K562 (cell line): ENCODE results near the gene MOK. TPM values are rescaled to one million over a fixed set of nuclear protein-coding genes. Genes with fewer than 3 reads are reported as not detected.

Experiments used
- CREBBP ChIP-seq: IDR thresholded peaks from one replicate; pipeline ENCODE4 v1.6.1; 2012; ENCODE audit warnings: low read depth, mild to moderate bottlenecking, control low read depth, inconsistent platforms, low read length
- CREM ChIP-seq: IDR thresholded peaks from 2 replicates; pipeline ENCODE4 v1.6.1; 2014; ENCODE audit warnings: antibody characterized with exemption, low read depth
- NBN ChIP-seq: fragments of 450-650 bp; IDR thresholded peaks from 2 replicates; pipeline ENCODE4 v1.6.1; 2016; ENCODE audit warnings: low read depth, mild to moderate bottlenecking
- PTRF ChIP-seq: fragments of 450-650 bp; IDR thresholded peaks from 2 replicates; pipeline ENCODE4 v1.6.1; 2016; ENCODE audit warnings: mild to moderate bottlenecking, missing genetic modification characterization, missing compliant biosample characterization
- PYGO2 ChIP-seq: fragments of 450-650 bp; IDR thresholded peaks from 2 replicates; pipeline ENCODE4 v1.6.1; 2016; ENCODE audit warnings: mild to moderate bottlenecking, missing genetic modification characterization, moderate library complexity, missing compliant biosample characterization
- RBM39 ChIP-seq: fragments of 200-400 bp; formaldehyde crosslinking; optimal IDR thresholded peaks from 2 replicates; pipeline ENCODE3; 2018; ENCODE audit warnings: low read depth, low read length
- SP1 ChIP-seq: sonication (generic); formaldehyde crosslinking; IDR thresholded peaks from 2 replicates; pipeline ENCODE4 v1.8.1; 2022; ENCODE audit warnings: mild to moderate bottlenecking, missing genetic modification reagents
- TCF7L2 ChIP-seq: fragments of 150-350 bp; IDR thresholded peaks from 2 replicates; pipeline ENCODE4 v1.6.1; 2016; ENCODE audit warnings: low read depth, mild to moderate bottlenecking, low read length, moderate library complexity
- THRAP3 ChIP-seq: fragments of 450-650 bp; IDR thresholded peaks from 2 replicates; pipeline ENCODE4 v1.6.1; 2016; ENCODE audit warnings: mild to moderate bottlenecking, inconsistent platforms, borderline replicate concordance
- ZBTB1 ChIP-seq: sonication (generic); formaldehyde crosslinking; IDR thresholded peaks from 2 replicates; pipeline ENCODE4 v1.8.1; 2023; ENCODE audit warnings: missing genetic modification reagents, low read depth, mild to moderate bottlenecking, borderline replicate concordance
- polyA plus RNA-seq, 8 experiments: library from polyadenylated mRNA; depleted of rRNA in 4 of 8; stranded (reverse) in 5 of 8; unstranded in 3 of 8; fragments of >200 nt; fragmentation: Nextera tagmentation in 2 of 8; fragmentation: Illumina TruSeq in 1 of 8; extraction: Ambion mirVana in 2 of 8; extraction: Trizol in 1 of 8; gene quantifications; 2 replicates each; pipeline versions ENCODE4 v1.2.1 to v1.2.3, GENCODE V29; 2011 to 2014; ENCODE audit warnings: inconsistent platforms in 1 of 8, missing spikeins in 1 of 8
- total RNA-seq, 7 experiments: library from RNA; depleted of rRNA in 6 of 7; stranded (reverse); fragments of >200 nt in 6 of 7; fragmentation: Illumina TruSeq in 2 of 7; extraction: Trizol in 2 of 7; gene quantifications; 2 replicates each; pipeline versions ENCODE4 v1.2.1 to v1.2.3, GENCODE V29; 2011 to 2021; ENCODE audit warnings: low replicate concordance in 1 of 7
- TF ChIP-seq, protein P1 (sequence below): fragments of 450-650 bp; IDR thresholded peaks from 2 replicates; pipeline ENCODE4 v1.6.1; 2016; ENCODE audit warnings: mild to moderate bottlenecking, moderate library complexity
- TF ChIP-seq, protein P2 (sequence below): fragments of 450-650 bp; formaldehyde crosslinking; IDR thresholded peaks from 2 replicates; pipeline ENCODE4 v1.4.0; 2020; ENCODE audit warnings: mild to moderate bottlenecking
- TF ChIP-seq, protein P3 (sequence below): sonication (generic); formaldehyde crosslinking; IDR thresholded peaks from 2 replicates; pipeline ENCODE4 v1.4.0; 2020; ENCODE audit warnings: mild to moderate bottlenecking, missing genetic modification reagents

Gene MOK
- total and polyA plus RNA-seq, 9 of the 15 experiments (the other 6 are each of a cell fraction or from before 2014, with no cell fraction given): 1.3 to 8.4 (median 5.3) TPM

DNA sequence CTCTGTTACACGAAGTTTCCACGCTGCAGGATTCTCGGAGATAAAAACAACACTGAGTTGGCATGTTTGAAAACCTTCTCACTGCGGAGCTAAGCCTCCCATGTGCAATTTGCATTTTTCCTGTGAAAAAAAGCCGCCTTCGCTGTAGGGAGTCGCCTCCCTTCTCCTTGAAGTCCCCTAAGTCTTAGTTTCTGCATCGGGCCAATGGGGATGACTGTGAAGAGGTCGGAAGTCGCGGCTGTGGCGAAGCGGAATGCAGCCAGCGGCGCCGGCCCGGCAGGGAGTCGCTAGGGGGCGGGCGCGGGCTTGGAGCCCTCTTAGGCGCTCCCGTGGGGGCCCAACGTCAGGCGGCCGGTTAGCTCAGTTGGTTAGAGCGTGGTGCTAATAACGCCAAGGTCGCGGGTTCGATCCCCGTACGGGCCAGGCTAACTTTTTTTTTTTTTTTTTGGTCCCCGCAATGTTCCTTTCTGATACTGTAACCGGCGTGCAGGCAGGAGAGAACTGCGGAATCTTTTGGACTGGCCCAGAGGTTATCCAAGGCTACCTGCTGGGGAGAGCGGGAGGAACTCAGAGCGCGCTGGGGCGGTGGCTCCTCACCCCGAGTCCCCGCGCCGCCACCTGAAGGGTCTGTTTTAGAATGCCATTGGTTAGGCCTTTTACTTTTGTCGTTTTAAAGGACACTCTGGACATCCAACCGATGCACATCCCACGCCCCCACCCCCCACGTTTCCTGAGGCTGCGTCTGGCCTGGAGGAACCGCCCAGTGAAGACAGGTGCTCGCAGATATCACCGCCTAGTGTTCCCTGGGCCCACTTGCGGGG is 12.0 kb upstream of the MOK start (continued):
- TF ChIP-seq, protein P1, sequence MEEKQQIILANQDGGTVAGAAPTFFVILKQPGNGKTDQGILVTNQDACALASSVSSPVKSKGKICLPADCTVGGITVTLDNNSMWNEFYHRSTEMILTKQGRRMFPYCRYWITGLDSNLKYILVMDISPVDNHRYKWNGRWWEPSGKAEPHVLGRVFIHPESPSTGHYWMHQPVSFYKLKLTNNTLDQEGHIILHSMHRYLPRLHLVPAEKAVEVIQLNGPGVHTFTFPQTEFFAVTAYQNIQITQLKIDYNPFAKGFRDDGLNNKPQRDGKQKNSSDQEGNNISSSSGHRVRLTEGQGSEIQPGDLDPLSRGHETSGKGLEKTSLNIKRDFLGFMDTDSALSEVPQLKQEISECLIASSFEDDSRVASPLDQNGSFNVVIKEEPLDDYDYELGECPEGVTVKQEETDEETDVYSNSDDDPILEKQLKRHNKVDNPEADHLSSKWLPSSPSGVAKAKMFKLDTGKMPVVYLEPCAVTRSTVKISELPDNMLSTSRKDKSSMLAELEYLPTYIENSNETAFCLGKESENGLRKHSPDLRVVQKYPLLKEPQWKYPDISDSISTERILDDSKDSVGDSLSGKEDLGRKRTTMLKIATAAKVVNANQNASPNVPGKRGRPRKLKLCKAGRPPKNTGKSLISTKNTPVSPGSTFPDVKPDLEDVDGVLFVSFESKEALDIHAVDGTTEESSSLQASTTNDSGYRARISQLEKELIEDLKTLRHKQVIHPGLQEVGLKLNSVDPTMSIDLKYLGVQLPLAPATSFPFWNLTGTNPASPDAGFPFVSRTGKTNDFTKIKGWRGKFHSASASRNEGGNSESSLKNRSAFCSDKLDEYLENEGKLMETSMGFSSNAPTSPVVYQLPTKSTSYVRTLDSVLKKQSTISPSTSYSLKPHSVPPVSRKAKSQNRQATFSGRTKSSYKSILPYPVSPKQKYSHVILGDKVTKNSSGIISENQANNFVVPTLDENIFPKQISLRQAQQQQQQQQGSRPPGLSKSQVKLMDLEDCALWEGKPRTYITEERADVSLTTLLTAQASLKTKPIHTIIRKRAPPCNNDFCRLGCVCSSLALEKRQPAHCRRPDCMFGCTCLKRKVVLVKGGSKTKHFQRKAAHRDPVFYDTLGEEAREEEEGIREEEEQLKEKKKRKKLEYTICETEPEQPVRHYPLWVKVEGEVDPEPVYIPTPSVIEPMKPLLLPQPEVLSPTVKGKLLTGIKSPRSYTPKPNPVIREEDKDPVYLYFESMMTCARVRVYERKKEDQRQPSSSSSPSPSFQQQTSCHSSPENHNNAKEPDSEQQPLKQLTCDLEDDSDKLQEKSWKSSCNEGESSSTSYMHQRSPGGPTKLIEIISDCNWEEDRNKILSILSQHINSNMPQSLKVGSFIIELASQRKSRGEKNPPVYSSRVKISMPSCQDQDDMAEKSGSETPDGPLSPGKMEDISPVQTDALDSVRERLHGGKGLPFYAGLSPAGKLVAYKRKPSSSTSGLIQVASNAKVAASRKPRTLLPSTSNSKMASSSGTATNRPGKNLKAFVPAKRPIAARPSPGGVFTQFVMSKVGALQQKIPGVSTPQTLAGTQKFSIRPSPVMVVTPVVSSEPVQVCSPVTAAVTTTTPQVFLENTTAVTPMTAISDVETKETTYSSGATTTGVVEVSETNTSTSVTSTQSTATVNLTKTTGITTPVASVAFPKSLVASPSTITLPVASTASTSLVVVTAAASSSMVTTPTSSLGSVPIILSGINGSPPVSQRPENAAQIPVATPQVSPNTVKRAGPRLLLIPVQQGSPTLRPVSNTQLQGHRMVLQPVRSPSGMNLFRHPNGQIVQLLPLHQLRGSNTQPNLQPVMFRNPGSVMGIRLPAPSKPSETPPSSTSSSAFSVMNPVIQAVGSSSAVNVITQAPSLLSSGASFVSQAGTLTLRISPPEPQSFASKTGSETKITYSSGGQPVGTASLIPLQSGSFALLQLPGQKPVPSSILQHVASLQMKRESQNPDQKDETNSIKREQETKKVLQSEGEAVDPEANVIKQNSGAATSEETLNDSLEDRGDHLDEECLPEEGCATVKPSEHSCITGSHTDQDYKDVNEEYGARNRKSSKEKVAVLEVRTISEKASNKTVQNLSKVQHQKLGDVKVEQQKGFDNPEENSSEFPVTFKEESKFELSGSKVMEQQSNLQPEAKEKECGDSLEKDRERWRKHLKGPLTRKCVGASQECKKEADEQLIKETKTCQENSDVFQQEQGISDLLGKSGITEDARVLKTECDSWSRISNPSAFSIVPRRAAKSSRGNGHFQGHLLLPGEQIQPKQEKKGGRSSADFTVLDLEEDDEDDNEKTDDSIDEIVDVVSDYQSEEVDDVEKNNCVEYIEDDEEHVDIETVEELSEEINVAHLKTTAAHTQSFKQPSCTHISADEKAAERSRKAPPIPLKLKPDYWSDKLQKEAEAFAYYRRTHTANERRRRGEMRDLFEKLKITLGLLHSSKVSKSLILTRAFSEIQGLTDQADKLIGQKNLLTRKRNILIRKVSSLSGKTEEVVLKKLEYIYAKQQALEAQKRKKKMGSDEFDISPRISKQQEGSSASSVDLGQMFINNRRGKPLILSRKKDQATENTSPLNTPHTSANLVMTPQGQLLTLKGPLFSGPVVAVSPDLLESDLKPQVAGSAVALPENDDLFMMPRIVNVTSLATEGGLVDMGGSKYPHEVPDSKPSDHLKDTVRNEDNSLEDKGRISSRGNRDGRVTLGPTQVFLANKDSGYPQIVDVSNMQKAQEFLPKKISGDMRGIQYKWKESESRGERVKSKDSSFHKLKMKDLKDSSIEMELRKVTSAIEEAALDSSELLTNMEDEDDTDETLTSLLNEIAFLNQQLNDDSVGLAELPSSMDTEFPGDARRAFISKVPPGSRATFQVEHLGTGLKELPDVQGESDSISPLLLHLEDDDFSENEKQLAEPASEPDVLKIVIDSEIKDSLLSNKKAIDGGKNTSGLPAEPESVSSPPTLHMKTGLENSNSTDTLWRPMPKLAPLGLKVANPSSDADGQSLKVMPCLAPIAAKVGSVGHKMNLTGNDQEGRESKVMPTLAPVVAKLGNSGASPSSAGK: no peak
- TF ChIP-seq, protein P2, sequence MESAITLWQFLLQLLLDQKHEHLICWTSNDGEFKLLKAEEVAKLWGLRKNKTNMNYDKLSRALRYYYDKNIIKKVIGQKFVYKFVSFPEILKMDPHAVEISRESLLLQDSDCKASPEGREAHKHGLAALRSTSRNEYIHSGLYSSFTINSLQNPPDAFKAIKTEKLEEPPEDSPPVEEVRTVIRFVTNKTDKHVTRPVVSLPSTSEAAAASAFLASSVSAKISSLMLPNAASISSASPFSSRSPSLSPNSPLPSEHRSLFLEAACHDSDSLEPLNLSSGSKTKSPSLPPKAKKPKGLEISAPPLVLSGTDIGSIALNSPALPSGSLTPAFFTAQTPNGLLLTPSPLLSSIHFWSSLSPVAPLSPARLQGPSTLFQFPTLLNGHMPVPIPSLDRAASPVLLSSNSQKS: no peak
- no peak for TF ChIP-seq CREBBP
- TF ChIP-seq NBN: no peak
- no peak for TF ChIP-seq THRAP3
- peak; percentile 86 for TF ChIP-seq CREM
- TF ChIP-seq PTRF (tag): no peak
- peak; percentile 80; the same call in 1 of the 2 replicates for TF ChIP-seq SP1 (CRISPR knock-in tag)
- TF ChIP-seq PYGO2 (tag): no peak
- 0 out of 2 replicates have a peak, but pooled peaks have one; percentile 39 for TF ChIP-seq ZBTB1 (CRISPR knock-in tag)
- TF ChIP-seq, protein P3, sequence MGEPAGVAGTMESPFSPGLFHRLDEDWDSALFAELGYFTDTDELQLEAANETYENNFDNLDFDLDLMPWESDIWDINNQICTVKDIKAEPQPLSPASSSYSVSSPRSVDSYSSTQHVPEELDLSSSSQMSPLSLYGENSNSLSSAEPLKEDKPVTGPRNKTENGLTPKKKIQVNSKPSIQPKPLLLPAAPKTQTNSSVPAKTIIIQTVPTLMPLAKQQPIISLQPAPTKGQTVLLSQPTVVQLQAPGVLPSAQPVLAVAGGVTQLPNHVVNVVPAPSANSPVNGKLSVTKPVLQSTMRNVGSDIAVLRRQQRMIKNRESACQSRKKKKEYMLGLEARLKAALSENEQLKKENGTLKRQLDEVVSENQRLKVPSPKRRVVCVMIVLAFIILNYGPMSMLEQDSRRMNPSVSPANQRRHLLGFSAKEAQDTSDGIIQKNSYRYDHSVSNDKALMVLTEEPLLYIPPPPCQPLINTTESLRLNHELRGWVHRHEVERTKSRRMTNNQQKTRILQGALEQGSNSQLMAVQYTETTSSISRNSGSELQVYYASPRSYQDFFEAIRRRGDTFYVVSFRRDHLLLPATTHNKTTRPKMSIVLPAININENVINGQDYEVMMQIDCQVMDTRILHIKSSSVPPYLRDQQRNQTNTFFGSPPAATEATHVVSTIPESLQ (CRISPR knock-in tag): peak; percentile 56; the same call in 1 of the 2 replicates
- no peak for TF ChIP-seq RBM39
- TF ChIP-seq TCF7L2: no peak
